Epithelial cell of esophagus (primary cell): Measurements from ENCODE around the gene FAM3D.

Experiments used
- DNase-seq: peaks from one replicate; pipeline ENCODE4 v3.0.0; 2010; ENCODE audit warnings: low read depth
- H3K4me3 ChIP-seq: 2 replicates; pipeline ENCODE4 v1.5.1; 2011; ENCODE audit warnings: mild to moderate bottlenecking, low read length, control low read depth
- TF ChIP-seq, protein P1 (sequence below): IDR thresholded peaks from 2 replicates; pipeline ENCODE4 v1.5.1; 2011; ENCODE audit warnings: low read depth, mild to moderate bottlenecking, low read length, control low read depth, inconsistent platforms; ENCODE audit not compliant: insufficient read depth; ENCODE audit errors: missing control alignments

Gene FAM3D

DNA sequence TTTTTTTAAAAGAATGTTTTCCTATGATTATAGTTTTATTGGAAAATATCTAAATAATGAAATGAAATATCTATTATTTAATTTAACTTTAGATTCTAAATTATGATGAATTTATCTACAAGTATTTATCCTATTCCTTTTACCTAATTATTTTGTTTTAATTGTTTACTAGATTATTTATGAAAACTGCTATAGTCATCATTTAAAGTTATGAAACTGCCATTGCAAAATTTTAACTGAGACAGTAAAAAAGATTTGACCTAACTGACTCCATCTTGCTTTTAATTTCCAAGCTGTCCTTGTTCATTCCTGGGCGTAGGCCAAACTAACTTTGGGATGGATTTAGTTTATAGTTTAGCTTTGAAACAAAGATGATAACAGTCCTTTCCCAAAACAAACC lies 25.9 kb upstream of the FAM3D start:
- TF ChIP-seq, protein P1, sequence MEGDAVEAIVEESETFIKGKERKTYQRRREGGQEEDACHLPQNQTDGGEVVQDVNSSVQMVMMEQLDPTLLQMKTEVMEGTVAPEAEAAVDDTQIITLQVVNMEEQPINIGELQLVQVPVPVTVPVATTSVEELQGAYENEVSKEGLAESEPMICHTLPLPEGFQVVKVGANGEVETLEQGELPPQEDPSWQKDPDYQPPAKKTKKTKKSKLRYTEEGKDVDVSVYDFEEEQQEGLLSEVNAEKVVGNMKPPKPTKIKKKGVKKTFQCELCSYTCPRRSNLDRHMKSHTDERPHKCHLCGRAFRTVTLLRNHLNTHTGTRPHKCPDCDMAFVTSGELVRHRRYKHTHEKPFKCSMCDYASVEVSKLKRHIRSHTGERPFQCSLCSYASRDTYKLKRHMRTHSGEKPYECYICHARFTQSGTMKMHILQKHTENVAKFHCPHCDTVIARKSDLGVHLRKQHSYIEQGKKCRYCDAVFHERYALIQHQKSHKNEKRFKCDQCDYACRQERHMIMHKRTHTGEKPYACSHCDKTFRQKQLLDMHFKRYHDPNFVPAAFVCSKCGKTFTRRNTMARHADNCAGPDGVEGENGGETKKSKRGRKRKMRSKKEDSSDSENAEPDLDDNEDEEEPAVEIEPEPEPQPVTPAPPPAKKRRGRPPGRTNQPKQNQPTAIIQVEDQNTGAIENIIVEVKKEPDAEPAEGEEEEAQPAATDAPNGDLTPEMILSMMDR: no peak
- H3K4me3 ChIP-seq: no peak overlapping the region
- DNase-seq: no peak

DNA sequence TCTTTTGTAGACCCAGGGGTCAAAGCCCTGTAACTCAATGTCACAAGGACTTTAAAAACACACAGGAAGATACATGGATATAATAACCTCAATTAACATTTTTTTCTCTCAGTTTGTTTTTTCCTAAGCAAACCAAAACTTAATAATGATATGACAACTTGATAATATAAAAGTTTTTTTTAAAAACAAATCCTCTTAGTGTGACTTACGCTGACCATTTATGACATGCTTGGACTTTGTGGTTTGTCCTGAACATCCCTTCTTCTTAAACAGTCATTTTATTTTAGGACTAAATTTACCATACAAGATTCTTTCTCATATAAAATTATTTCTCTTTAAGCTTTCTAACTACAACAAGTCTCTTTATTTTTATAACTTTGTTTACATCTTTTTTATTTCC lies 25.4 kb upstream of the FAM3D start:
- DNase-seq: peak; percentile 17
- TF ChIP-seq, protein P1: no peak
- H3K4me3 ChIP-seq: no peak overlapping the region

DNA sequence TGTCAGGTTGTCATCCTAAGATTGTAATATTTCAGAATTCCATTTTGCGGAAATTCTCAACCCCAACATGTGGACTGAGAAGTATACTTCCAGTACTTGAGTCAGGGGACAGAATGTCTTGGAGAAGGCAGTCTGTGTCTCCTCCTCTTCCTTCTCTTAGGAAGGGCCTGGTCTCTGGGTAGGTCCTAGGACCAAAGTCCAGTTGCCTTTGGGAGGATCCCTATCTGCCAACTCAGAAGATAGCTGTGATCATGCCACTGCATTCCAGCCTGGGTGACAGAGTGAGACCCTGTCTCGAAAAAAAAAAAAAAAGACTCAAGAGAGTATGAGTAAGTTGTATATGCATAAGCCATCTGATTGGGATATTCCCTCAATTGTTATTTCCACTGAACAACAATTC lies 23.9 kb upstream of the FAM3D start:
- no peak for DNase-seq
- TF ChIP-seq, protein P1: no peak

DNA sequence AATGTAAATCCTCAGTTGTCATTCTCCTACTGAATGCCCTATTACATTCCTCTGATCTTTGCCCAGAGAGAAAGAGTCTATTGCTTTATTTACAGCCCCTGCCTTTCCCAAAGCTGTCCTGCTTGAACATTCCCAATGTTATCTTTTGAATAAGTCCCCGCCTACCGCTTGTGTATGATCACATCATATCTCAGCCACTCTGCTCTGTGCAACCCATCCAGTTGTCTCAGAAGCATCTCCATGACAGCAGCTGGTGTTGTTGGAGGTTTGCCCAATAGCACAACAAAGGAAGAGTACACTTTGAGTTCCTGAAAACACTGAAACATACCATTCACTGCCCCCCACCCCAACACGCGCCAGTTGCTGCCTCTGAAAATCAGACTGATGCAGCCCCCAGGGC lies 22.0 kb upstream of the FAM3D start:
- TF ChIP-seq, protein P1: no peak
- DNase-seq: no peak
- no peak overlapping the region for H3K4me3 ChIP-seq

More for the DNA sequence above, 23.9 kb upstream of the FAM3D start:
- H3K4me3 ChIP-seq: no peak overlapping the region

DNA sequence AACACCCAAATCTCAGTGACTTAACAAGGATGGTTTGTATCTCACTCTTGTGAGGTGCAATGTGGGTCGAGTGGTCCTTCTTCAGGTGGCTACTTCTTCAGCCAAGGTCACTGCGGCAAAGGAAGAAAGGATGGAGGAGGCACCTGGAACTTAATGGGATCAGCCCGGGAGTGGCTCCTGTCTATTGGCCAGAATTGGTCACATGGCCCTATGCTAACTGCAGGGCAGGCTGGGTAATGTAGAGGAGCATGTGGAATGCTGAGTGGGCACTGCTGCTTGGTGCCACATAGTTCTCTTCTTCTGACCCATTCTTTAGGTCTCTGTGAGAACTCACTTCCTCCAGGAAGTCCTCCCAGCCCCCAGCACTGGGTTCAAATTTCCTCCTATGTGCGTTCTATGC lies 20.3 kb upstream of the FAM3D start:
- no peak overlapping the region for H3K4me3 ChIP-seq
- DNase-seq: no peak
- TF ChIP-seq, protein P1: no peak

DNA sequence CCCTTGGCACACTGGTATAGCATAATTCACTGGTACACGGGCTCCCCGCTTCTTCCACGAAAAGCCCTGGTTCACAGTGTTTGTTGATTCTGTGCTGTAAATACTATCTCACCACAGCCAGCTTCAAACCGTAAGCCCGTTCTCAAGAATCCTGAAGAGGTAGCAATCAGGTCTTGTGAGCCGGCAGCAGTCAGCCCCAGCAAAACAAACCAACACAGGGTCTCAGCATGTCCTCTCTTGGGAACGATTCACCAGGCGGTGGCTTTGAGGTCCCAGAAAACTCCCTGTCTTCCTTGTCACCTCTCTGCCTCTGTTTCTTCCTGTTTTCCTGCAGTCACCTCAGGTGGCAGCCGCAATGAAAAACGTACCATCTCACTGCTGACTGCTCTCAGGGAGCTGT lies 19.1 kb upstream of the FAM3D start:
- no peak for DNase-seq
- H3K4me3 ChIP-seq: no peak overlapping the region
- TF ChIP-seq, protein P1: no peak

DNA sequence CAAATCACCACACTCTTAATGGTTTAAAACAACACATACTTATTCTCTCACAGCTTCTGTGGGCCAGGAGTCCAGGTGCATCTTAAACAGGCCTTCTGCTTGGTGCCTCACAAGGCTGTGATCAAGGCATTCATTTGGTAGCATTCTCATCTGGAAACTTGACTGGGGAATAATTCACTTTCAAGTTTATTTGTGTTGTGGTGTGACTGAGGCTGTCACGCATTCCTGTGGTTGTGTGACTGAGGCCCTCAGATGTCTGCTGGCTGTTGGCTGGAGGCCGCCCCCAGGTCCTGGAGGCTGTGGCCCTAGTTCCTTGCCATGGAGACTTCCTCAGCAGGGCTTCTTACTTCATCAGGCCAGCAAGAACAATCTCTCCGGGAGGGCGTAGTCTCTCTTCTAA lies 16.9 kb upstream of the FAM3D start:
- TF ChIP-seq, protein P1: no peak
- no peak overlapping the region for H3K4me3 ChIP-seq
- peak; percentile 5 for DNase-seq
